Trophoblast cell (in vitro differentiated cells and primary cell): ENCODE data around the gene DBH.

Experiments used
- DNase-seq, 2 donors: peaks; one replicate each; pipeline ENCODE4 v3.0.0-alpha.2; 2016
- H2AFZ ChIP-seq: 2 replicates; pipeline ENCODE4 v1.6.1; 2013; ENCODE audit warnings: low read length, moderate library complexity, mild to moderate bottlenecking; ENCODE audit not compliant: insufficient read depth, poor library complexity
- H2AK5ac ChIP-seq: 2 replicates; pipeline ENCODE4 v1.6.1; 2013; ENCODE audit warnings: mild to moderate bottlenecking, low read length
- H2BK120ac ChIP-seq: 2 replicates; pipeline ENCODE4 v1.6.1; 2013; ENCODE audit warnings: low read length, mild to moderate bottlenecking, moderate library complexity; ENCODE audit not compliant: insufficient read depth, poor library complexity
- H2BK12ac ChIP-seq: 2 replicates; pipeline ENCODE4 v1.6.1; 2013; ENCODE audit warnings: mild to moderate bottlenecking, low read length, moderate library complexity
- H2BK5ac ChIP-seq: 2 replicates; pipeline ENCODE4 v1.6.1; 2013; ENCODE audit warnings: low read length, low read depth, moderate library complexity, mild to moderate bottlenecking; ENCODE audit not compliant: poor library complexity
- H3K14ac ChIP-seq: 2 replicates; pipeline ENCODE4 v1.6.1; 2013; ENCODE audit warnings: mild to moderate bottlenecking, low read length
- H3K18ac ChIP-seq: 2 replicates; pipeline ENCODE4 v1.6.1; 2013; ENCODE audit warnings: mild to moderate bottlenecking, low read length
- H3K23ac ChIP-seq: 2 replicates; pipeline ENCODE4 v1.6.1; 2013; ENCODE audit warnings: low read length
- H3K27ac ChIP-seq: 2 replicates; pipeline ENCODE4 v1.5.1; 2013; ENCODE audit warnings: low read depth, mild to moderate bottlenecking, inconsistent platforms, low read length, moderate library complexity
- H3K27me3 ChIP-seq: 2 replicates; pipeline ENCODE4 v1.6.1; 2013; ENCODE audit warnings: inconsistent platforms, mild to moderate bottlenecking, low read length, moderate library complexity; ENCODE audit not compliant: insufficient read depth
- H3K36me3 ChIP-seq, 2 experiments: 1 replicate in 1 of 2; 2 replicates in 1 of 2; pipeline ENCODE4 v1.6.1; 2013; ENCODE audit warnings: low read length in 2 of 2, mild to moderate bottlenecking in 2 of 2, moderate library complexity in 1 of 2; ENCODE audit not compliant: insufficient read depth in 2 of 2, control insufficient read depth in 1 of 2
- H3K4ac ChIP-seq: 2 replicates; pipeline ENCODE4 v1.6.1; 2013; ENCODE audit warnings: low read depth, mild to moderate bottlenecking, low read length, moderate library complexity
- H3K4me1 ChIP-seq, 2 experiments: 1 replicate in 1 of 2; 2 replicates in 1 of 2; pipeline ENCODE4 v1.6.1; 2013; ENCODE audit warnings: low read length in 2 of 2, mild to moderate bottlenecking in 2 of 2, moderate library complexity in 1 of 2; ENCODE audit not compliant: insufficient read depth in 2 of 2, control insufficient read depth in 1 of 2
- H3K4me2 ChIP-seq: 2 replicates; pipeline ENCODE4 v1.6.1; 2013; ENCODE audit warnings: inconsistent platforms, mild to moderate bottlenecking, low read length, moderate library complexity
- H3K4me3 ChIP-seq: 2 replicates; pipeline ENCODE4 v1.5.1; 2013; ENCODE audit warnings: mild to moderate bottlenecking, low read depth, low read length, inconsistent platforms
- H3K79me1 ChIP-seq: one replicate; pipeline ENCODE4 v1.6.1; 2013; ENCODE audit warnings: low read length
- H3K79me2 ChIP-seq: 2 replicates; pipeline ENCODE4 v1.6.1; 2013; ENCODE audit warnings: low read length, mild to moderate bottlenecking; ENCODE audit not compliant: control insufficient read depth, insufficient read depth, poor library complexity
- H3K9ac ChIP-seq: 2 replicates; pipeline ENCODE4 v1.6.1; 2013; ENCODE audit warnings: mild to moderate bottlenecking, low read length
- H3K9me3 ChIP-seq: 2 replicates; pipeline ENCODE4 v1.6.1; 2013; ENCODE audit warnings: low read depth, mild to moderate bottlenecking, control low read depth, inconsistent platforms, low read length; ENCODE audit not compliant: insufficient read depth
- H4K12ac ChIP-seq: 2 replicates; pipeline ENCODE4 v1.6.1; 2013; ENCODE audit warnings: low read depth, mild to moderate bottlenecking, low read length, moderate library complexity
- H4K8ac ChIP-seq: 2 replicates; pipeline ENCODE4 v1.6.1; 2013; ENCODE audit warnings: low read depth, mild to moderate bottlenecking, low read length, moderate library complexity
- H4K91ac ChIP-seq: one replicate; pipeline ENCODE4 v1.6.1; 2013; ENCODE audit warnings: low read depth, mild to moderate bottlenecking, low read length, moderate library complexity
- WGBS: extraction: QIAGEN DNeasy Blood & Tissue Kit; methylation state at CpG from one replicate; pipeline ENCODE4 v1.1.7; 2013; ENCODE audit warnings: missing lambda C conversion rate; ENCODE audit not compliant: insufficient read length, insufficient coverage; ENCODE audit errors: extremely low coverage; 5-methylcytosine and 5-hydroxymethylcytosine counted together

Gene DBH

GRCh38 chr9:133667759-133668450, 31.7 kb downstream of the DBH start:
- H3K9me3 ChIP-seq, result peaks cover 3% of the 10 kb centered on the region
- H3K23ac ChIP-seq, result no peak overlapping the region
- H4K12ac ChIP-seq, result no peak overlapping the region
- no peak overlapping the region for H2AK5ac ChIP-seq
- no peak overlapping the region for H2BK5ac ChIP-seq
- H3K18ac ChIP-seq, result no peak overlapping the region
- DNase-seq, result no peak
- no peak overlapping the region for H4K8ac ChIP-seq
- H3K4me1 ChIP-seq, result no peaks in the 10 kb centered on the region
- no peak overlapping the region for H2BK120ac ChIP-seq
- no peak overlapping the region for H3K14ac ChIP-seq
- H2AFZ ChIP-seq, result no peak overlapping the region
- no CpG with 5 or more reads among the region's 17 CpGs for WGBS
- no peak overlapping the region for H3K27ac ChIP-seq
- H3K4me2 ChIP-seq, result no peak overlapping the region
- H2BK12ac ChIP-seq, result no peak overlapping the region
- H3K4me3 ChIP-seq, result no peak overlapping the region
- no peak overlapping the region for H3K4ac ChIP-seq
- no peak overlapping the region for H4K91ac ChIP-seq
- no peaks in the 10 kb centered on the region for H3K79me2 ChIP-seq
- no peaks in the 10 kb centered on the region for H3K79me1 ChIP-seq
- H3K9ac ChIP-seq, result no peak overlapping the region
- H3K27me3 ChIP-seq, result no peaks in the 10 kb centered on the region
- no peaks in the 10 kb centered on the region for H3K36me3 ChIP-seq

GRCh38 chr9:133669182-133669801, 33.1 kb downstream of the DBH start:
- Histone ChIP-seq H3K79me2 (no peaks in the 10 kb centered on the region), H3K4me3 (no peak overlapping the region), H4K8ac (no peak overlapping the region), H3K27me3 (no peaks in the 10 kb centered on the region), H2BK5ac (no peak overlapping the region), H3K79me1 (no peaks in the 10 kb centered on the region), H2AK5ac (no peak overlapping the region), H4K12ac (no peak overlapping the region), H3K9ac (no peak overlapping the region), H3K27ac (no peak overlapping the region), H2AFZ (no peak overlapping the region), H2BK12ac (no peak overlapping the region), H4K91ac (no peak overlapping the region), H3K18ac (no peak overlapping the region), H3K4me2 (no peak overlapping the region), H3K36me3 (no peaks in the 10 kb centered on the region), H3K4me1 (no peaks in the 10 kb centered on the region), H3K14ac (no peak overlapping the region), H3K9me3 (peaks cover 6% of the 10 kb centered on the region), H2BK120ac (no peak overlapping the region), H3K4ac (no peak overlapping the region), H3K23ac (no peak overlapping the region)
- WGBS, result no CpG with 5 or more reads among the region's 16 CpGs
- DNase-seq, result no peak

- no peak overlapping the region for H2BK120ac ChIP-seq
- no peak overlapping the region for H4K12ac ChIP-seq
- H3K27me3 ChIP-seq, result no peaks in the 10 kb centered on the region
- no peak for DNase-seq
- H3K23ac ChIP-seq, result no peak overlapping the region
- H3K27ac ChIP-seq, result no peak overlapping the region
- no peaks in the 10 kb centered on the region for H3K79me2 ChIP-seq
- no peak overlapping the region for H3K4me2 ChIP-seq
- H3K79me1 ChIP-seq, result no peaks in the 10 kb centered on the region
- no peak overlapping the region for H3K9ac ChIP-seq
- no peak overlapping the region for H3K14ac ChIP-seq
- no peak overlapping the region for H2AK5ac ChIP-seq
- peaks cover 6% of the 10 kb centered on the region for H3K9me3 ChIP-seq
- no peak overlapping the region for H3K4me3 ChIP-seq
- H3K4ac ChIP-seq, result no peak overlapping the region
- H3K36me3 ChIP-seq, result no peaks in the 10 kb centered on the region
- WGBS, result no CpG with 5 or more reads among the region's 17 CpGs
- H3K4me1 ChIP-seq, result no peaks in the 10 kb centered on the region
- H4K91ac ChIP-seq, result no peak overlapping the region
- no peak overlapping the region for H3K18ac ChIP-seq
- no peak overlapping the region for H2AFZ ChIP-seq
- no peak overlapping the region for H2BK5ac ChIP-seq
- H4K8ac ChIP-seq, result no peak overlapping the region
- H2BK12ac ChIP-seq, result no peak overlapping the region
Observed at GRCh38 chr9:133670466-133670865, 34.3 kb downstream of the DBH start.

- Histone ChIP-seq H3K14ac (no peak overlapping the region), H3K23ac (no peak overlapping the region), H3K9me3 (peaks cover 6% of the 10 kb centered on the region), H3K79me2 (no peaks in the 10 kb centered on the region), H3K36me3 (no peaks in the 10 kb centered on the region), H3K79me1 (no peaks in the 10 kb centered on the region), H4K8ac (no peak overlapping the region), H3K4me3 (no peak overlapping the region), H3K27ac (no peak overlapping the region), H2AFZ (no peak overlapping the region), H3K4me1 (peaks cover 0 to 2% of the 10 kb centered on the region in 2 experiments), H4K12ac (no peak overlapping the region), H2BK5ac (no peak overlapping the region), H4K91ac (no peak overlapping the region), H3K18ac (no peak overlapping the region), H3K4me2 (no peak overlapping the region), H2BK12ac (no peak overlapping the region), H3K4ac (no peak overlapping the region), H2AK5ac (no peak overlapping the region), H3K9ac (no peak overlapping the region), H3K27me3 (no peaks in the 10 kb centered on the region), H2BK120ac (no peak overlapping the region)
- DNase-seq, result no peak
- no CpG with 5 or more reads among the region's 21 CpGs for WGBS
Observed at GRCh38 chr9:133671371-133671770, 35.2 kb downstream of the DBH start.
